ENCODE measurements around the gene COL9A1.

COL9A1 gene

DNA sequence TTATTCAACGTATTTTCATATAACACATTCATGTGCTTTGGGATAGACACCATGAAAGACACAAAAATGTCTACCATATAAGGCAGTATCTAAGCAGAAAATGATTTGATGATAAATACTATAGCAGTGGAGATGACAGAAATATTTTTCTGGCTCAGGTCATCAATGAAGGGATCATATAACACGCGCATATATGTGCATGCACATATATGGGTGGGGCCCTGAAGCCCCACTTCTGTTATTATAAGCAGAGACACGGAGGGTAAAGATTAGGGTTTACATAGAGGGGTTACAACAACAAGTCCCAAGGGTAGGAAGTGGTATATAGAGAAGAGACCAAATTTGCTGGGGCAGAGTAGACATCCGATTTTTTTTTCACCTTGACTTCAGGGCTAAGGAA lies 16.0 kb downstream of the COL9A1 start:
- DNase-seq (ENCODE audit: low read depth in 2 of 2), result no peak

DNA sequence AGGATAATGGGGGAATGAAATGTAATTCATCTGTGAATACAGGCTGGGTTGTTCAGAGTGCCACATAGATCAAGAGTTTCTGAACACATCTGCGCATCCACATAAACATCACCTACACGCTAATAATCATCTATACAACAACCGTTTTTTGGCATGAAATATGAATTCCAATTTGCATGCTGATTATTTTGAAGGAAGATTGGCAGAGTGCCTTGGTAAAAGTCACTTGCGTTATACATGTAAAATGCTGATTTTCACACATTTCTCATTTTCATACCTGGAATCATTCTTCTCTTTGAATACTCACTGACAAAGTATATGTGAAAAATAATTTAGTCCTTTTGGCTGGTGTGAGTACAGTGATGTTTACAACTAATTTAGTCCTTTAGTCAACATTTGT lies 17.7 kb downstream of the COL9A1 start:
- no peak for DNase-seq (ENCODE audit: low read depth in 2 of 2)

DNA sequence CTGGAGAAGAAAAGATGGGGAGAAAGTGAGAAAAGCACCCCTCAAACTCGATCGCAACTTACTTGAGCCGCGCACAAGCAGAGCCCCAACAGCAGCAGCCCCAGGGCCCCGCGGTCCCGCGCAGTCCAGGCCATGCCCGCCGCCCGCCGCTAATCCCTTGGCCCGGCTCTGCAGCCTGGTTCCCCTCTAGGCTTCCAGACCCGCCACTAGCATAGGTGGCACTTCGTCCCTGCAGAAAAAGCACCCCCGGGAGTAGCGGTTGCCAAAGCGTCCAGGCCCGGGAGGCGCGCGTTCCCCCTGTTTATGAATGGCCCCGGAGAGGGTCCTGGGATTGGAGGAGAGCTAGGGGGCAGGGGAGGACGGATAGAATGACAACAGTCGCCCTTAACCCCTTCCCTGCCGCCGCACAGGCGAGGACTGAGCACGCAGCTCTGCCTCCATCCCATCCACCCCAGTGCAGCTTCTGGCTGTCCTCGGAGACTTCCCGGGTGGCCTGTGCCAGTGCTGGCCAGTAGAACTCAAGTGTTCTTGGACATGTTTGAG lies 19.9 kb downstream of the COL9A1 start:
- DNase-seq (ENCODE audit: low read depth in 2 of 2), result no peak

DNA sequence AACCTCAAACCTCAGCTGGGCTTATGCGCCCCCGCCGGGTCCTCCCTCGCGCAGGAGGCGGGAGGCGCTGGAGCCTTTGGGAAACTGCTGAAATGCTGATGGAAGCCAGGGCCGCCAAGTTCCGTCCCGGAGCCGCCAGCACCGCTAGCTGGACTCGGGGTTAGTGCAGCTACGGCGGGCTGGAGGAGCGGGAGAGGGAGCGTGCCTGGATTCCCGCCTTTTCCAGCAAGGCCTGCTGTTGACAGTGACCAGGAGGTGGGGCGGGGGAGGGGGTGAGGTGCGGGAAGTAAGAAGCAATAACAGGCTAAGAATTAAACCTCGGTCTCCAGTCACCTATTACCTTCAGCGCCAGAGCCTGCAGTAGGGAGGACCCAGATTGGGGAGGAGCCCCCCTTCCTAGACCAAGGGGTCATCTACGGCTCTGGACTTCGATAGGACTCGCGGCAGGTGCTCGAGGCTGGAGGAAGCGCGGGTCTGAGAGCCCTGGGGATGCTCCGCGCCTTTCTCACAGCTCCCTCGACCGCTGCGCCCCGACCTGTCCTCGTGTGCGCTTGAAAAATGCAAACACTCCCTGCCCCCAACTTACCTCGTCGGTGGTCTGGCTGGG lies 20.5 kb downstream of the COL9A1 start:
- no peak for DNase-seq (ENCODE audit: low read depth in 2 of 2)

DNA sequence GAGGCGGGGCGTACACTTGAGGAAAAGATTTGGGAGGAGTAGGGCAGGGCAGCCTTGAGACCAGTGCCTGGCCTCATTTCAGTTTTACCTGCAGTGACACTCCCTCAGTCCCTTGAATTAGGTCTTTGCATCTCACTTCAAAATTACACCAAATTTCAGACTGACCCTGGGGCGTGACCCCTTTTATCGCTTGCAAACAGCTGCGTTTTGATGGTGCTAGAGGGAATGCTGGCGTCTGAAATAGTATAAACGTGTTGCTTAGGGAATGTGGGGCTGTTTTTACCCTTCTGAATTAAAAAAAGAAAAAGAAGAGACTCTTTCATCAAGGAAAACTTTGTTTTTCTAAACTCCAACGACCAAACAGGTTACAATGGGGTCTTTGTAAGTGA lies 21.0 kb downstream of the COL9A1 start:
- no peak for DNase-seq (ENCODE audit: low read depth in 2 of 2)

DNA sequence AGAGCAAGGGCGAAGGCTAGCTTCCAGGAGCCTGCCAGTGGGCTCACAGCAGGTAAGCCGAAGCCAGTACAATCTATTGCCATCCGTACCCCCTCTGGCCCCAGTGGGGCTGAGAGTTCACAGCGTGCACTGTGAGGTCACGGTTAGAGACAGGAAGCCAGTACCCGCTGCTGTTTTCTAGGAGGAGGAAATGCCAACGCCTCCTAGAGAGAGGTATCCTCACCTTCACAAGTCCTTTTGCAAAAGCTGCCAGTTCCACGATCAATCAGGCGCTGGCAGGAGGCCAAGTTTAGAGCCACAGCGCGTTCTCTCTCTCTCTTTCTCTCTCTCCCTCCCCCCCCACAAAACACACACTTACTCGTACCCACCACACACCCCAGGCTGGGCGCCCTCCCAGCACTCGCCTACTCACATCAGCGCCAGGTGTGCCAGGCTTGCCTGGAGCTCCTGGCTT lies 22.5 kb downstream of the COL9A1 start:
- DNase-seq (ENCODE audit: low read depth in 2 of 2), result no peak

DNA sequence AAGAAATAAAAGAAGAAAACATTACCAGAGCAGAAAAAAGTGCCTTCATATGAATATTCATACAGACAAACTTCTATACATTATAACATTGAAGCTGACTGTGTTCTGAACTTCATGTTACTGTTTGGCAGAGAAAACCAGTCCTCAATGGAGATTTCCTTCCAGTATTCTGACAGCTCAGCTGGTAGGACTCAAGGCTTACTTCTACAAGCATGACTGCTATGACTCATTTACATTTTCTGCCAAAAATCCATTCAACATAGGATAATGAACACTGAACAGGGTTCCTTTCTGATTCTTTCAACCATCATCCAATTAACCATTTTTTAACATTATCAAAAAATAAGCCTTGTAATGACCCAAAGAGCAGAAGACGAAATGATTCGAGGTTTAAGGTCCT lies 25.4 kb downstream of the COL9A1 start:
- no peak for DNase-seq (ENCODE audit: low read depth in 2 of 2)

DNA sequence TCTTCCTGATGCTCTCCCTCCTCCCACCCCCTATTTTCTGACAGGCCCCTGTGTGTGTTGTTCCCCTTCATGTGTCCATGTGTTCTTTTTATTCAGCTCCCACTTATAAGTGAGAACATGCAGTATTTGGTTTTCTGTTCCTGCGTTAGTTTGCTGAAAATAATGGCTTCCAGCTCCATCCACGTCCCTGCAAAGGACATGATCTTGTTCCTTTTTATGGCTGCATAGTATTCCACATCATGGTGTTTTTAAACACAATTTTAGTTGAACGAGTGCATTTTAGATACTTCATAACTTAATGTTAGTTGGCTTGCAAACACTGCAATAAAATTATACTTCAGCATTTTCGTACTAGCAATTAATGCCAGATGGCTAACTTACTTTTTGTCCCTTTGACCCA lies 28.5 kb downstream of the COL9A1 start:
- DNase-seq (ENCODE audit: low read depth in 2 of 2), result no peak

DNA sequence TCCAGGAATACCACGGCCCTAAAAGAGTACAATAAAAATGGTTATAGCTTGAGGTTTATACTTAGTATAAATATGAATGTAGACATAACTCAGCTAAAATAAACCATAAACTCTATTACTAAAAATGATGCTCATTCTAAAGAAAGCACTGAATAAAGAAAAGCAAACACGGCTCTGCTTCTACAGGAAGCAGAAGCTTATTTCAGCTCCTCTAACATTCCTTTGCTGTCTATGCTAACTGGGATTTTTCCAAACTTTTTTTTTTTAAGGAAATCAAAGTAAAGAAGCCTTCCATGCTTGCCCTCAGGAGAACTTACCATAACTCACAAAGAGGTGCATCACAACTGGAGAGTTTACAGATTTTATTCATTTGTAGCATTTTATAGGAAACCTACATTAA lies 30.8 kb downstream of the COL9A1 start:
- no peak for DNase-seq (ENCODE audit: low read depth in 2 of 2)

DNA sequence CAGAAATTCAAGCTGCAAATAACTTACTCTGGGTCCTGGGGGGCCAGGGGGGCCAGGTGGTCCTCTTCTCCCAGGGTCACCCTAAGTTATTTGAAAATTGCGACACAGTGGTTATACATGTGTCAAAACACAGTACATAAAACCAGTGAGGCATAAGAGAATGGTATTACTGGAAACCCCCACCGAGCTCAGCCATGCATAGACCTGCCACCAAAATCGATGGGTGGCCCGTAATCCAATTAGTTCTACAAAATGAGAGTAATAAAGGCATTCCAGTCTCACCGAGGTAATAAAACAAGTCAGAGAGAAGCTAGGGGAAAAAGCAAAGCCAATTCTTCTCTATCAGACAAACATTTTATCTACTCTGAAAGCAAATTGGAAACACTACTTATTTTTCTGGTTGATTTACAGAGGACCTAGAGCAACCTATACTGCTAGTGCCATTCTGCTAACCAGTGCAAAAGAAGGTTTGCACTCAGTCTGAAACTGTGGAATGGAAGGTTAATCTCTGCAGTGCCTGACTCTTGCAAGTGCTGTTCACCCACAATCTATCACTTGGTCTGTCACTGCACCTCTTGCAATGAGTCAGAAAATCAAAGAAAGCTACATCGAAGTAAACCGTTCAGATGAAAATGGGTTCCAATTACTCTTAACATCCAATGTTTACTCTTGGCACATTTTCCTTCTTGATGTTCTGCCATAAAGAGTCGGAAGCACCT lies 32.4 kb downstream of the COL9A1 start:
- no peak for DNase-seq (ENCODE audit: low read depth in 2 of 2)

DNA sequence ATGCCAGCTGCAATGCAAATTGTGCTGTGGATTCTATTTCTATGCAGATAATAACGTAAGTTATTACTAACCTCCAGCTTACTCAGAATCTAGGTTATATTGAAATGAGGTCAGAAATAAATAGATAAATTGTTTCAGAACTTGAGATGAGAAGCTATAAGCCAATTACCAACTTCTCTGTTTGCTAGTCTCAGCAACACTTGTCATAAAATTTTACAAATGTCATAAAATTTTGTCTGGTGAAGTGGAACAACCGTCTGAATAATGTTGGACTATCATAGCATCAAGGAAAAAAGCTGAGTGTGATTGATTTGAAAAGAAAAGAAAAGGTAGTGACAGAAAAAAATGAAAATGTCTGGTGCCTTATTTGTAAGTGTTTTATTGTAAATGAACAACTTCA lies 36.7 kb downstream of the COL9A1 start:
- DNase-seq (ENCODE audit: low read depth in 2 of 2), result no peak

DNA sequence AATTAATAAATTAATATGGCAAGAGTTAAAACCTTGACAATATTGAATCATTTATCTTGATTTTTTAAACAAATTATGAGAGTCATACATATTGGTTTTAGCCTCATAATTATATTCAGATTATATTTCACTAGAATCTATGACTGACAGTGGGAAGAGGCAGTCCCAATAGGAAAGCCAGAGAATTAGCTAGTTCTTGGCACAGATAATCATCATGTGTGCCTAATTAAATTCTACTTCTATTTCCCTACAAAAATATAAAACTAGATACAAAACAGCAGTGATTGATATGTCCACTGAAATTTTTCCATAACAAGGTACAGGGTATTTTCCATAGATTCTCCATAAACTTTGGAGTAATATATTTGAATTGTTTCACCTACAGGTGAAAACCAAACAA lies 38.6 kb downstream of the COL9A1 start:
- no peak for DNase-seq (ENCODE audit: low read depth in 2 of 2)

DNA sequence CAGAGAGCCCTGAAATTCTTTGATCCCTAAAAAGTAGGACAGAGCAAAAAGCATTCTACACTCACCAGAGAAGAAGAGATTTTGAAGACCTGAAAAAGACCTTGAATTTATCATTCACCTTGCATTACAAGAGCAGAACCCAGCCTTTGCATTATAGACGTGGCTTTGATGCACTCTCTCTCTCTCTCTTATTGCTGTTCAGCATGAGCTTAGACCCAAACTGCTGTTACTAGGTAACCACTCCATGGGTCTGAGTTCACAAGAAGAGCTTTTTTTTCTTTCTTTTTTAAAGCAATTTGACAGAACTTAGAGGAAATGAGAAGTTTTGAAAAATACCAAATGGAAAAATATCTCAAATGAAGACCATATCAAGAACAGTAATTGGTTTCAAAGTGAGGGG lies 44.4 kb downstream of the COL9A1 start:
- no peak for DNase-seq (ENCODE audit: low read depth in 2 of 2)

DNA sequence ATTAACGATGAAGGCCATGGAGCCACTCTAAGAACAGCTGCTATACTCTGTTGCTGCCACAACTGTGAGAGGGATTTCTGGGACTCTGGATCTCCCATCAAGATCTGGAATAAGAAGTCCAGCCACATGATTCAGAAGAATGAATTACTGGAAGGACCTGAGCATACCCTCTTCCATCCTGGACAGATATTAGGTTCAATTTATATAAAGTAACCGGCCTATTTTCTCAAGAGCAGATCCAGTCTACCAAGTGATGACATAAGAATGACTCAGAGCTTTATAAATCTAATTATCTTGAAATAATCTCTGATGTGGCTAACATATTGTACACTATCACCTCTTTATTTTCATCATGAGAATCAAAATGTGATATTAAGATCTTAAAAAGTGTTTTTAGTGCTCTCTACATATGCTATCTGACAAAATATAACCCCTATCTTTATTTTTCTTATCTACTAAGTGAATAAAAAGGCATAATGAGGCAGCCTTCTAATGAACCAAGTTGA lies 45.1 kb downstream of the COL9A1 start:
- no peak for DNase-seq (ENCODE audit: low read depth in 2 of 2)

DNA sequence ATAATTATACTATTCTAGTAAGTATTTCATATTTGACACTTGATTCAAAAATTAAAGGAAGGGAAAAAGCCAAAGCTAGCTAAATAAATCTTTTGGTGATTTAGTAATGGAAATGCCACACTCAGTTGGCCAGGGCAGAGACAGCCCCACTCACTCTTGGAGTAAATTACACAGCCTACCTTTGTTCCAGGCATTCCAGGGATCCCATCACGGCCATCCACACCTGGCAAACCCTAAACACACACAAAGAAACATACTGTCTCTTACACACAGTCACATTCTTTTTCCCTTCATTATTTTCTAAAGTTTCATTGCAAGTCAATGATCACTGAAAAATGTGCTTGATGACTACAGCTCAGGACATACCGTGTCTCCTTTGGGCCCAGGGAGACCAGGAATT lies 48.1 kb downstream of the COL9A1 start:
- no peak for DNase-seq (ENCODE audit: low read depth in 2 of 2)

DNA sequence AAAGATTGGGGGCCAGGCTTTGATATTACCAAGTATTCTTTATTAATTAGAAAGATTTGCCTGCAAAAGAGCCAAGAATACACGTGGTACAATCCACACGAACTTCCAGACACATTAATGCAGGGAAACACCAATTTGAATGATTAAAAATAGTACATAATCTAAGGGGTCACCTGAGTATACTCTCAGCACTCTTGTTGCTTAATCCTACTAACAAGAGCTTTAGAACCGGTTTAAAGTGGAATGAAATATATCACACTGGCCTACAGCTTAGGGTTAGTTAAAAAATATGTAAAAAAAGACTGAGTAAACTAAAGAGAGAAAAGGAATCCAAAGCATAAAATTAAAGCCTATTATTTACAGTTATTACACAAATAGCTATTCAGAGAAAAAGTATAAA lies 49.0 kb downstream of the COL9A1 start:
- DNase-seq (ENCODE audit: low read depth in 2 of 2), result no peak

DNA sequence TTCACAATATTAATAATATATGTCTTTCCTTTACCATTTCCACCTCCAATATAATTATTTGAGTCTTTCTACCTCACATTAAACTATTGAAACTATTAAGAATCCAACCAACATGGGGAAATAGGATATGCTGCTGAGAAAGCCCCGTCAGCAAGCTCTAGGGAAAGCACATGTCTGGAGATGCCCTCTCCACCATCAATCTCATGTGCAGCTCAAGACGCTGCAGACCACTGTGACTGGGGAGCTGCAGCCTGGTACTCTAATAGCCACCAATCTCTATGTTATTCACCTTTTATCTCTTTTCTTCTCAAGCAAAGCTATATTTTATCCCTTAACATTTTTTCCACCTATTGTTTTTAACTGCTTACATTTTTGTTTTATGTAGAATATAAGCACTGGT lies 50.3 kb downstream of the COL9A1 start:
- DNase-seq (ENCODE audit: low read depth in 2 of 2), result no peak

DNA sequence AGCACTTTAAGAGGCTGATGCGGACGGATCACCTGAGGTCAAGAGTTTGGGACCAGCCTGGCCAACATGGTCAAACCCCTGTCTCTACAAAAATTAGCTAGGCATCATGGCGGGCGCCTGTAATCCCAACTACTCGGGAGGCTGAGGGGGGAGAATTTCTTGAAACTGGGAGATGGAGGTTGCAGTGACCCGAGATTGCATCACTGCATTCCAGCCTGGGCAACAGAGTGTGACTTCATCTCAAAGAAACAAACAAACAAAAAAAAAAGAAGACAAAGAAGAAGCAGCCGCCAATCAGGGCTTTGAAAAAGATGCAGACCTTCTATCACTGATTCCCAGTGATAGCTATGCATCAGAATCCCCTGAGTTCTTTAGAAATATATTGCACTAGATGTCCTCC lies 56.8 kb downstream of the COL9A1 start:
- DNase-seq (ENCODE audit: low read depth in 2 of 2), result no peak

DNA sequence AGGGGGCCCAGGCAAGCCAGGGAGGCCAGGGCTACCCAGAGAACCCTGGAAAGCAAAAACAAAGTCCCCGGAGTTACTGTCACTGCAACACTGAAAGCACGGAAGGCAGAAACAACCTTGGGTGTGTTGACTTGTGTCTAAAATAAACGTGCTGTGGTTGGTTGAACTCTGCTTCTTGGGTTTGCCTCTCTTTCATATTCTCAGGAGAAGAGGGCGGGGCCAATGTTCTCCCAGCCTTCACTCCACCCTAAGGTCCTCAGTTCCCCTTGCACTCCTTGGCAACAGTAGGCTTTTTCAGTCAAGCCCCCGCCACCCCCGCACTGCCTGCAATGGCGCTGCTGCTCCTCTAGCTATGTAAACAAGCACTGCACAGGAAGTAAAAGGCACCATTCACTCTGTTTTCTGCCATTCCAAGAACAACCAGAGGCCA lies 60.9 kb downstream of the COL9A1 start:
- DNase-seq (ENCODE audit: low read depth in 2 of 2), result no peak

DNA sequence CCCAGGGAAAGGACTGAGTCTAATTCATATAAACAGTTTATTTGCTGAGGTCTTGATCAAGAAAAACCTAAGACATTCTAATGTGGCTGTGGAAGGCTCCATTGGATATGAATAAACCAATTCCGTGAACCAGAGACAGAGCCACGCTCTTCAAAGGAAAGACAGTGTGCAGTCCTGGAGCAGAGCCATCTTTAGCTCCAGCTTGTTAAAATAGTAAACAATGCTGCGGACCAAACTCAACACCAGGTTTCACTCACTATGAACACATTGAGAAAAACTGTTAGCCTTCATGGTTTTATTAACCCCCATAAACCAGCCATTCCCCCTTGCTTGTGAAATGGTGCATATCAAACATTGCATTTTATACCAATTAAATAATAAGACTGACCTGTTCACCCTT lies 61.9 kb downstream of the COL9A1 start:
- DNase-seq (ENCODE audit: low read depth in 2 of 2), result no peak

DNA sequence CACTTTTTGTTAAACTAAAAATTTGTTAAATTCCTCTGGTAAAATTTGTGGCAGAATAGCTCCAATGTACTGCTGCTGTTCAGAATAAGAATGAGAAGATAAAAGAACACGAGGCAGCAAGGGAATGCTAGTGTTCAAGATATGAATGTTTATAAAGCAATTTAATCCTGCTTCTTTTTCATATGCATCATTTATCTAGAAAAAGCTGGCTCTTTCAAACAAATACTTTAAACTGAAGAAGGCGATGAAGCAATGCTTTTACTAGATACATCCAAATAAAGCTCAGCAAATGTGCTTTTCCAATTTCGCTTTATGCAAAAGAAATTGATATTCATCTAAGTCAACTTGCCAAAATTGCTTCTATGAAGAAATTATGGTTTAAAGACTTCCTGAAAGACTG lies 66.5 kb downstream of the COL9A1 start:
- no peak for DNase-seq (ENCODE audit: low read depth in 2 of 2)

DNA sequence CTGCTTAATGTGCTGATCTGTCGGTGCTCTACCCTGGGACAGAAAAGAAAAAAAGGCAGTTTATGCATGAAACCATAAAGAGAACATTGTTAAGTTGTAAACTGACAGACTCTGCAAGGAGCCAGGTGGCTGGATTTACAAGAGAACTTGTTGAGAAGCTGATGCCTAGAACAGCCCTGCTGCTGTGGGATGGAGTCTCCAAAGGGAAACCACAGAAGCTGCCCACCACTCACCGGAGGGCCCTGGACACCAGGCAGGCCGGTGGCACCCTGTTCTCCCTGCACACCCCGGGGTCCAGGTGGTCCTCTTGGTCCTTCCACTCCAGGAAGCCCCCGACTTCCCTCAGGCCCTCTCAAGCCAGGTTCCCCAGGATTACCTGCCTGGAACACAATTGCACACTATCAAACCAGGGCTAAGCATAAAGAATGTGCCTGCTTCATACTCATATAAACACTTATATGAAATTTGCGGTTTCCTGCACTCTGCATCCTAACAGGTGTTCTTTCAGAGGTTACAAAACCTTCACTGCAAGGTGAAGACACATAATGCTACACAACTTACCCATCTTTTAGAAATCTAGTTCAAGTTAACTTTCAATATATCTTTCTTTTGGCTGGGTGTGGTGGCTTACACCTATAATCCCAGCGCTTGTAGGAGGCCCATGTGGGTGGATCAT lies 68.2 kb downstream of the COL9A1 start:
- DNase-seq (ENCODE audit: low read depth in 2 of 2), result no peak

DNA sequence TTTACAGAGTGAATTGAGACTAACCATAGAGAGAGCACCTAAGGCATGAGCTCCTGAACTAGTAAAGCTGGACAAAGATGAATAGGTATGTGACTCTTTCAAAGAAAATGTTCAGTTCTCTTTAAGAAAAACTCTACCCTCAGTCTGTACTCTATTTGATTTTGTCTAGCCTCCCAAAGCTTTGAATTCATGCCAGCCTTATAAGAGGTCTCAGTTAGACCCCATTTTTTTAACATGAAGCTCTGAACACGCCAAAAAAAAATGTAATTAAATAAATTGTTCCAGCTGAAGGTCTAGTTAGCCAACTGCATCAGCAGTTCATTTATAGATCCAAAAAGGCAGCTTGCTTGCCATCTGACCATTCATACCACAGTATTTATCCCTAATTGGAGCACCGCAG lies 71.6 kb downstream of the COL9A1 start:
- no peak for DNase-seq (ENCODE audit: low read depth in 2 of 2)

All from stimulated activated CD8-positive, alpha-beta memory T cell treated with anti-CD3 and anti-CD28 coated beads, Interleukin-2, amount 100 ng/mL, for 1 hour (primary cell).